WTC11 (cell line): ENCODE results near the gene CSTF1. TPM values are rescaled to one million over a fixed set of nuclear protein-coding genes. Genes with fewer than 3 reads are reported as not detected.

ENCODE experiments used
- ATAC-seq: fragments of 200-7000 bp; cut with Tn5 transposase; 2 replicates; pipeline ENCODE4 v1.10.0; 2021; ENCODE audit warnings: mild to moderate bottlenecking, moderate library complexity
- CTCF ChIA-PET: fragments of 300-600 bp; sonication (Branson Sonifier 250); formaldehyde crosslinking; loops from one replicate; lab custom pipeline; 2021; ENCODE audit warnings: antibody characterized with exemption; lab: Charles Lee
- POLR2A ChIA-PET: fragments of 350-600 bp; sonication (Branson Sonifier 250); formaldehyde crosslinking; loops from one replicate; lab custom pipeline; 2021; ENCODE audit warnings: antibody characterized with exemption; lab: Charles Lee
- DNase-seq: peaks from one replicate; pipeline ENCODE4 v3.0.0; 2021; ENCODE audit warnings: low spot score
- H3K27ac Mint-ChIP-seq: 2 replicates; pipeline ENCODE4 v1.8.0; 2021; ENCODE audit warnings: mixed read lengths
- H3K27me3 Mint-ChIP-seq: 2 replicates; pipeline ENCODE4 v1.8.0; 2021; ENCODE audit warnings: low read depth, mild to moderate bottlenecking, moderate library complexity, mixed read lengths
- H3K36me3 Mint-ChIP-seq: 2 replicates; pipeline ENCODE4 v1.8.0; 2021; ENCODE audit warnings: mixed read lengths
- H3K4me1 Mint-ChIP-seq: 2 replicates; pipeline ENCODE4 v1.8.0; 2022; ENCODE audit warnings: mixed read lengths
- H3K4me3 Mint-ChIP-seq: 2 replicates; pipeline ENCODE4 v1.8.0; 2021; ENCODE audit warnings: mild to moderate bottlenecking, moderate library complexity, mixed read lengths
- H3K9me3 Mint-ChIP-seq: 2 replicates; pipeline ENCODE4 v1.8.0; 2021; ENCODE audit warnings: mixed read lengths
- E2F5 ChIP-seq: sonication (generic); formaldehyde crosslinking; IDR thresholded peaks from 2 replicates; pipeline ENCODE4 v1.8.1; 2022; ENCODE audit warnings: mild to moderate bottlenecking, moderate library complexity, missing genetic modification reagents
- FOXK1 ChIP-seq: sonication (generic); formaldehyde crosslinking; IDR thresholded peaks from 2 replicates; pipeline ENCODE4 v1.8.0; 2022; ENCODE audit warnings: mild to moderate bottlenecking, moderate library complexity, missing genetic modification reagents
- HMGXB4 ChIP-seq: sonication (generic); formaldehyde crosslinking; IDR thresholded peaks from 2 replicates; pipeline ENCODE4 v1.8.1; 2023; ENCODE audit warnings: mild to moderate bottlenecking, moderate library complexity, missing genetic modification reagents
- JAZF1 ChIP-seq: fragments of 250-450 bp; sonication (Bioruptor Pico); IDR thresholded peaks from 2 replicates; pipeline ENCODE4 v1.9.0; 2021; ENCODE audit warnings: moderate library complexity, mild to moderate bottlenecking, inconsistent platforms
- KAT7 ChIP-seq: sonication (generic); formaldehyde crosslinking; IDR thresholded peaks from 2 replicates; pipeline ENCODE4 v1.8.1; 2023; ENCODE audit warnings: missing genetic modification reagents, mild to moderate bottlenecking, borderline replicate concordance
- NR1H2 ChIP-seq: sonication (generic); formaldehyde crosslinking; IDR thresholded peaks from 2 replicates; pipeline ENCODE4 v1.9.0; 2021; ENCODE audit warnings: mild to moderate bottlenecking, moderate library complexity, missing genetic modification reagents
- PRRX2 ChIP-seq: fragments of 250-450 bp; sonication (Bioruptor Pico); IDR thresholded peaks from 2 replicates; pipeline ENCODE4 v1.8.0; 2021; ENCODE audit warnings: mild to moderate bottlenecking
- SMAD3 ChIP-seq: sonication (generic); formaldehyde crosslinking; IDR thresholded peaks from 2 replicates; pipeline ENCODE4 v1.8.0; 2022; ENCODE audit warnings: missing genetic modification reagents, mild to moderate bottlenecking, borderline replicate concordance
- SOX15 ChIP-seq: fragments of 250-450 bp; sonication (Bioruptor Pico); IDR thresholded peaks from 2 replicates; pipeline ENCODE4 v1.9.0; 2021; ENCODE audit warnings: mild to moderate bottlenecking
- SP1 ChIP-seq: sonication (generic); formaldehyde crosslinking; conservative IDR thresholded peaks from 2 replicates; pipeline ENCODE4 v1.8.1; 2022; ENCODE audit warnings: missing genetic modification reagents
- ZBTB43 ChIP-seq: sonication (generic); formaldehyde crosslinking; IDR thresholded peaks from 2 replicates; pipeline ENCODE4 v1.8.1; 2023; ENCODE audit warnings: mild to moderate bottlenecking, missing genetic modification reagents
- ZNF396 ChIP-seq: fragments of 250-450 bp; sonication (Bioruptor Pico); IDR thresholded peaks from 2 replicates; pipeline ENCODE4 v1.8.0; 2021; ENCODE audit warnings: mild to moderate bottlenecking, moderate library complexity, borderline replicate concordance
- ZNF416 ChIP-seq: fragments of 250-450 bp; sonication (Bioruptor Pico); IDR thresholded peaks from 2 replicates; pipeline ENCODE4 v1.9.0; 2021; ENCODE audit warnings: mild to moderate bottlenecking, inconsistent platforms
- ZNF512 ChIP-seq: sonication (generic); formaldehyde crosslinking; IDR thresholded peaks from 2 replicates; pipeline ENCODE4 v1.8.1; 2022; ENCODE audit warnings: missing genetic modification reagents, borderline replicate concordance
- total RNA-seq: library from RNA; stranded (reverse); gene quantifications from 3 replicates; pipeline ENCODE4 v1.2.3, GENCODE V29; 2021
- TF ChIP-seq, protein P1 (sequence below): fragments of 200-600 bp; IDR thresholded peaks from 2 replicates; pipeline ENCODE4 v1.8.0; 2022; ENCODE audit warnings: antibody characterized with exemption
- TF ChIP-seq, protein P2 (sequence below): sonication (generic); formaldehyde crosslinking; IDR thresholded peaks from 2 replicates; pipeline ENCODE4 v1.8.1; 2023; ENCODE audit warnings: mild to moderate bottlenecking, missing genetic modification reagents, moderate library complexity
- TF ChIP-seq, protein P3 (sequence below): fragments of 250-450 bp; sonication (Bioruptor Pico); IDR thresholded peaks from 2 replicates; pipeline ENCODE4 v1.9.0; 2021; ENCODE audit warnings: moderate library complexity, mild to moderate bottlenecking, inconsistent platforms, borderline replicate concordance
- TF ChIP-seq, protein P4 (sequence below): fragments of 250-450 bp; sonication (Bioruptor Pico); IDR thresholded peaks from 2 replicates; pipeline ENCODE4 v1.9.0; 2021; ENCODE audit warnings: mild to moderate bottlenecking, borderline replicate concordance

CSTF1 gene
- total RNA-seq, 1 experiment from 2014 or later = 58.5 TPM

DNA sequence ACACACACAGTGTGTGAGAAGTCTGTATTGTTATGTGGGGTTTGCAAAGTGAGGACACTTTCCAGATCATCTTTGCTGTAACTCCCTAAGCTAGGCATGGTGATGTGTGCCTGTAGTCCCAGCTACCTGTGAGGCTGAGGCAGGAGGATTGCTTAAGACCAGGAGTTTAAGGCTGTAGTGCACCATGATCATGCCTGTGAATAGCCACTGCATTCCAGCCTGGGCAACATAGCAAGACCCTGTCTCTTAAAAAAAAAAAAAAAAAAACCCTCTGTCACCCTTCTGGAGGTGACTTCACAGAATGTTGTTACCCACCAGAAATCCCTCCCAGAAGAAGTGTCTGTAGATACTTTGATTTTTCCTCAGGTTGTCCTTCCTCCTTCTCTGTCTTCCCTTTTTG is 34.5 kb downstream of the CSTF1 start:
- Mint-ChIP-seq H3K27me3 (peaks cover 51% of the 10 kb centered on the region), H3K9me3 (no peaks in the 10 kb centered on the region), H3K4me1 (peaks cover 9% of the 10 kb centered on the region), H3K27ac (no peak overlapping the region), H3K36me3 (no peaks in the 10 kb centered on the region), H3K4me3 (no peak overlapping the region)
- ATAC-seq (no peak), DNase-seq (no peak)
- POLR2A ChIA-PET = no interaction called here
- TF ChIP-seq NR1H2 (CRISPR knock-in tag) = no peak
- TF ChIP-seq JAZF1 (CRISPR knock-in tag) = no peak
- no peak for TF ChIP-seq SMAD3
- TF ChIP-seq, protein P1, sequence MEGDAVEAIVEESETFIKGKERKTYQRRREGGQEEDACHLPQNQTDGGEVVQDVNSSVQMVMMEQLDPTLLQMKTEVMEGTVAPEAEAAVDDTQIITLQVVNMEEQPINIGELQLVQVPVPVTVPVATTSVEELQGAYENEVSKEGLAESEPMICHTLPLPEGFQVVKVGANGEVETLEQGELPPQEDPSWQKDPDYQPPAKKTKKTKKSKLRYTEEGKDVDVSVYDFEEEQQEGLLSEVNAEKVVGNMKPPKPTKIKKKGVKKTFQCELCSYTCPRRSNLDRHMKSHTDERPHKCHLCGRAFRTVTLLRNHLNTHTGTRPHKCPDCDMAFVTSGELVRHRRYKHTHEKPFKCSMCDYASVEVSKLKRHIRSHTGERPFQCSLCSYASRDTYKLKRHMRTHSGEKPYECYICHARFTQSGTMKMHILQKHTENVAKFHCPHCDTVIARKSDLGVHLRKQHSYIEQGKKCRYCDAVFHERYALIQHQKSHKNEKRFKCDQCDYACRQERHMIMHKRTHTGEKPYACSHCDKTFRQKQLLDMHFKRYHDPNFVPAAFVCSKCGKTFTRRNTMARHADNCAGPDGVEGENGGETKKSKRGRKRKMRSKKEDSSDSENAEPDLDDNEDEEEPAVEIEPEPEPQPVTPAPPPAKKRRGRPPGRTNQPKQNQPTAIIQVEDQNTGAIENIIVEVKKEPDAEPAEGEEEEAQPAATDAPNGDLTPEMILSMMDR = no peak
- TF ChIP-seq HMGXB4 = no peak
- TF ChIP-seq ZBTB43 (CRISPR knock-in tag) = no peak
- no peak for TF ChIP-seq KAT7 (CRISPR knock-in tag)
- TF ChIP-seq ZNF396 = no peak
- TF ChIP-seq, protein P2, sequence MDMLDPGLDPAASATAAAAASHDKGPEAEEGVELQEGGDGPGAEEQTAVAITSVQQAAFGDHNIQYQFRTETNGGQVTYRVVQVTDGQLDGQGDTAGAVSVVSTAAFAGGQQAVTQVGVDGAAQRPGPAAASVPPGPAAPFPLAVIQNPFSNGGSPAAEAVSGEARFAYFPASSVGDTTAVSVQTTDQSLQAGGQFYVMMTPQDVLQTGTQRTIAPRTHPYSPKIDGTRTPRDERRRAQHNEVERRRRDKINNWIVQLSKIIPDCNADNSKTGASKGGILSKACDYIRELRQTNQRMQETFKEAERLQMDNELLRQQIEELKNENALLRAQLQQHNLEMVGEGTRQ (CRISPR knock-in tag) = no peak
- TF ChIP-seq, protein P3, sequence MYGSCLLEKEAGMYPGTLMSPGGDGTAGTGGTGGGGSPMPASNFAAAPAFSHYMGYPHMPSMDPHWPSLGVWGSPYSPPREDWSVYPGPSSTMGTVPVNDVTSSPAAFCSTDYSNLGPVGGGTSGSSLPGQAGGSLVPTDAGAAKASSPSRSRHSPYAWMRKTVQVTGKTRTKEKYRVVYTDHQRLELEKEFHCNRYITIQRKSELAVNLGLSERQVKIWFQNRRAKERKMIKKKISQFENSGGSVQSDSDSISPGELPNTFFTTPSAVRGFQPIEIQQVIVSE = no peak
- TF ChIP-seq E2F5 (CRISPR knock-in tag) = no peak
- TF ChIP-seq ZNF416 (CRISPR knock-in tag) = no peak
- no peak for TF ChIP-seq SOX15
- TF ChIP-seq ZNF512 (CRISPR knock-in tag) = no peak
- TF ChIP-seq SP1 (CRISPR knock-in tag) = no peak
- no peak for TF ChIP-seq PRRX2 (CRISPR knock-in tag)
- TF ChIP-seq FOXK1 (CRISPR knock-in tag) = no peak
- TF ChIP-seq, protein P4, sequence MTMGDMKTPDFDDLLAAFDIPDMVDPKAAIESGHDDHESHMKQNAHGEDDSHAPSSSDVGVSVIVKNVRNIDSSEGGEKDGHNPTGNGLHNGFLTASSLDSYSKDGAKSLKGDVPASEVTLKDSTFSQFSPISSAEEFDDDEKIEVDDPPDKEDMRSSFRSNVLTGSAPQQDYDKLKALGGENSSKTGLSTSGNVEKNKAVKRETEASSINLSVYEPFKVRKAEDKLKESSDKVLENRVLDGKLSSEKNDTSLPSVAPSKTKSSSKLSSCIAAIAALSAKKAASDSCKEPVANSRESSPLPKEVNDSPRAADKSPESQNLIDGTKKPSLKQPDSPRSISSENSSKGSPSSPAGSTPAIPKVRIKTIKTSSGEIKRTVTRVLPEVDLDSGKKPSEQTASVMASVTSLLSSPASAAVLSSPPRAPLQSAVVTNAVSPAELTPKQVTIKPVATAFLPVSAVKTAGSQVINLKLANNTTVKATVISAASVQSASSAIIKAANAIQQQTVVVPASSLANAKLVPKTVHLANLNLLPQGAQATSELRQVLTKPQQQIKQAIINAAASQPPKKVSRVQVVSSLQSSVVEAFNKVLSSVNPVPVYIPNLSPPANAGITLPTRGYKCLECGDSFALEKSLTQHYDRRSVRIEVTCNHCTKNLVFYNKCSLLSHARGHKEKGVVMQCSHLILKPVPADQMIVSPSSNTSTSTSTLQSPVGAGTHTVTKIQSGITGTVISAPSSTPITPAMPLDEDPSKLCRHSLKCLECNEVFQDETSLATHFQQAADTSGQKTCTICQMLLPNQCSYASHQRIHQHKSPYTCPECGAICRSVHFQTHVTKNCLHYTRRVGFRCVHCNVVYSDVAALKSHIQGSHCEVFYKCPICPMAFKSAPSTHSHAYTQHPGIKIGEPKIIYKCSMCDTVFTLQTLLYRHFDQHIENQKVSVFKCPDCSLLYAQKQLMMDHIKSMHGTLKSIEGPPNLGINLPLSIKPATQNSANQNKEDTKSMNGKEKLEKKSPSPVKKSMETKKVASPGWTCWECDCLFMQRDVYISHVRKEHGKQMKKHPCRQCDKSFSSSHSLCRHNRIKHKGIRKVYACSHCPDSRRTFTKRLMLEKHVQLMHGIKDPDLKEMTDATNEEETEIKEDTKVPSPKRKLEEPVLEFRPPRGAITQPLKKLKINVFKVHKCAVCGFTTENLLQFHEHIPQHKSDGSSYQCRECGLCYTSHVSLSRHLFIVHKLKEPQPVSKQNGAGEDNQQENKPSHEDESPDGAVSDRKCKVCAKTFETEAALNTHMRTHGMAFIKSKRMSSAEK = no peak
- CTCF ChIA-PET = no interaction called here
